HG03558 (cell line): ENCODE data around the gene EPHB3.

Experiments
- ATAC-seq: cut with Tn5 transposase; IDR thresholded peaks from one replicate; pipeline ENCODE4 v1.9.1; 2021; ENCODE audit warnings: moderate number of reproducible peaks; ENCODE audit not compliant: unreplicated experiment; ENCODE audit errors: extremely low read depth

Gene EPHB3

GRCh38 chr3:184562878-184563560 is 1.4 kb downstream of the EPHB3 start:
- ATAC-seq = no peak

GRCh38 chr3:184563561-184563925 is 2.0 kb downstream of the EPHB3 start:
- ATAC-seq = no peak

GRCh38 chr3:184563941-184564684 is 2.5 kb downstream of the EPHB3 start:
- ATAC-seq = no peak

GRCh38 chr3:184564685-184565385 is 3.2 kb downstream of the EPHB3 start:
- ATAC-seq = no peak

GRCh38 chr3:184565421-184566211 is 4.0 kb downstream of the EPHB3 start:
- ATAC-seq = no peak

- ATAC-seq = no peak
These were observed 5.1 kb downstream of the EPHB3 start for GRCh38 chr3:184566441-184567414.

GRCh38 chr3:184567946-184568559 is 6.5 kb downstream of the EPHB3 start:
- ATAC-seq = no peak

- ATAC-seq = no peak
These were observed 7.0 kb downstream of the EPHB3 start for GRCh38 chr3:184568560-184568923.

- ATAC-seq = no peak
These were observed 7.6 kb downstream of the EPHB3 start for GRCh38 chr3:184568924-184569829.

- no peak for ATAC-seq
These were observed 8.4 kb downstream of the EPHB3 start for GRCh38 chr3:184570035-184570434.

GRCh38 chr3:184570489-184570888 is 8.9 kb downstream of the EPHB3 start:
- no peak for ATAC-seq

GRCh38 chr3:184571750-184572377 is 10.3 kb downstream of the EPHB3 start:
- ATAC-seq = no peak

GRCh38 chr3:184572633-184573270 is 11.2 kb downstream of the EPHB3 start:
- no peak for ATAC-seq

GRCh38 chr3:184574515-184575417 is 13.2 kb downstream of the EPHB3 start:
- ATAC-seq = no peak

GRCh38 chr3:184575701-184576100 is 14.1 kb downstream of the EPHB3 start:
- no peak for ATAC-seq
